ENCODE data around the gene LAMA2.

Gene LAMA2

DNA sequence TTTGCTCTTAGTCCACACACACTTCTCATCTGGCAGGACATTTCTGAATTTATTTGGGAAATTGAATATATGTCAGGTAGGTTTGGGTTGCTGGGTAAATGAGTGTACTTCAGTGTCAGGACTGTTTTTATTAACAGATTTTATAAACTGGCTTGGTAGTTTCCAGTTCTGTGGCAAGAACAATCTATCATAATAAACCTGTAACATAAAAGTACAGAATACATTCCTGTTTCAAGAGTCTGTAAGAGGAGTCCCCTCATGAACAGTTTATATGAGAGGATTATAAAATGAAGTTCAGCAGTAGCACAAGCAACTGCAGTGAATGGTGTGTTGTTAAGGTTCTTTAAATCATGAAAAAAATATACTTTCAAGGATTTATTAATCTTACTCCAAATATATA lies 81.8 kb downstream of the LAMA2 start:
- no peaks in the 10 kb centered on the region for H3K27me3 ChIP-seq (ENCODE audit: control insufficient read depth in 1 of 2, insufficient read depth in 2 of 2, low read length in 2 of 2)
- no peak overlapping the region for H3K9ac ChIP-seq (ENCODE audit: low read length)
- H3K4me3 ChIP-seq (ENCODE audit: low read depth in 1 of 2, low read length in 2 of 2): no peak overlapping the region
- peaks cover 4% of the 10 kb centered on the region for H3K4me1 ChIP-seq (ENCODE audit: insufficient read depth, low read length)
- H3K9me3 ChIP-seq (ENCODE audit: low read length): no peaks in the 10 kb centered on the region
- no peak overlapping the region for H3K27ac ChIP-seq (ENCODE audit: low read depth, low read length)
- no peaks in the 10 kb centered on the region for H3K36me3 ChIP-seq (ENCODE audit: insufficient read depth, low read length)

DNA sequence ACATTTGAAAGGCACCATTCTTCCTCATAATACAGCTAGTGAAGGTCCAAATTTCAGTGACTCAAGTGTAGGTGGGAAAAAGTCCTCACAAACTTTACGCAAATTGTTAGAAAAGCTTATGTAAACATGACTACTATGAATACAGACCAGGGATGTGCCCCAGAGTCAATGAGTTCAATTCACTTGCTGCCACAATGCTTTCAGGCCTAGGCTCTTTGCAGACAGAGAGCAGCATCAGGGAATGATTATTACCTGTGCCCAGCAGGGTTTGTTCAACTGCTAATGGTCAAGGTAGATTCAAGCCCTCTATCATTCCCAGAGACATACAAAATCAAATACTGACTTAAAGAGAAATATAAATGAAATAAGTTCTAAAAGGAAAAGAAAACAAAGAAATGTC lies 84.0 kb downstream of the LAMA2 start:
- H3K27me3 ChIP-seq (ENCODE audit: control insufficient read depth in 1 of 2, insufficient read depth in 2 of 2, low read length in 2 of 2): no peaks in the 10 kb centered on the region
- H3K9me3 ChIP-seq (ENCODE audit: low read length): no peaks in the 10 kb centered on the region
- H3K4me3 ChIP-seq (ENCODE audit: low read depth in 1 of 2, low read length in 2 of 2): no peak overlapping the region
- H3K36me3 ChIP-seq (ENCODE audit: insufficient read depth, low read length): no peaks in the 10 kb centered on the region
- no peak overlapping the region for H3K27ac ChIP-seq (ENCODE audit: low read depth, low read length)
- no peak overlapping the region for H3K9ac ChIP-seq (ENCODE audit: low read length)
- H3K4me1 ChIP-seq (ENCODE audit: insufficient read depth, low read length): peaks cover 4% of the 10 kb centered on the region

DNA sequence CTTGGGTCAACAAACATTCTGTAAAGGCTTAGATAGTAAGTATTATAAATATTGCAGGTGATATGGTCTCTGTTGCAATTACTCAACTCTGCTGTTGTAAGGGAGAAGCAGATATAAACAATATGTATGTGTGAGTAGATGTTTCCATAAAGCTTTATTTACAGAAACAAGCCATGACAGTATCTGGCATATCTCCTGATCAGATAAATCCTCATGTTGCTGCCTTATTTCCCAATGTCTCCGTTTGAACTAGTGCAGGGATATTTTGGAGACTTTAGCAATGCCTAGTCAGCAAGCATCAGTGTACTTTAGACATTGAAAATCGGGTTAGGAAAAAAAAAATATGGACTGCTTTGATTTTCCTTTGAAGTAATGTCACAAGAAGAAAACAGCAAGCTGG lies 96.1 kb downstream of the LAMA2 start:
- no peak overlapping the region for H3K4me3 ChIP-seq (ENCODE audit: low read depth in 1 of 2, low read length in 2 of 2)
- no peaks in the 10 kb centered on the region for H3K27me3 ChIP-seq (ENCODE audit: control insufficient read depth in 1 of 2, insufficient read depth in 2 of 2, low read length in 2 of 2)
- no peak overlapping the region for H3K27ac ChIP-seq (ENCODE audit: low read depth, low read length)
- H3K4me1 ChIP-seq (ENCODE audit: insufficient read depth, low read length): no peaks in the 10 kb centered on the region
- H3K9me3 ChIP-seq (ENCODE audit: low read length): no peaks in the 10 kb centered on the region
- H3K9ac ChIP-seq (ENCODE audit: low read length): no peak overlapping the region
- no peaks in the 10 kb centered on the region for H3K36me3 ChIP-seq (ENCODE audit: insufficient read depth, low read length)

GRCh38 chr6:128981716-128982115 lies 98.8 kb downstream of the LAMA2 start:
- Histone ChIP-seq H3K4me3 (ENCODE audit: low read depth in 1 of 2, low read length in 2 of 2) (no peak overlapping the region), H3K36me3 (ENCODE audit: insufficient read depth, low read length) (no peaks in the 10 kb centered on the region), H3K9me3 (ENCODE audit: low read length) (no peaks in the 10 kb centered on the region), H3K4me1 (ENCODE audit: insufficient read depth, low read length) (no peaks in the 10 kb centered on the region), H3K27ac (ENCODE audit: low read depth, low read length) (no peak overlapping the region), H3K9ac (ENCODE audit: low read length) (no peak overlapping the region), H3K27me3 (ENCODE audit: control insufficient read depth in 1 of 2, insufficient read depth in 2 of 2, low read length in 2 of 2) (no peaks in the 10 kb centered on the region)

DNA sequence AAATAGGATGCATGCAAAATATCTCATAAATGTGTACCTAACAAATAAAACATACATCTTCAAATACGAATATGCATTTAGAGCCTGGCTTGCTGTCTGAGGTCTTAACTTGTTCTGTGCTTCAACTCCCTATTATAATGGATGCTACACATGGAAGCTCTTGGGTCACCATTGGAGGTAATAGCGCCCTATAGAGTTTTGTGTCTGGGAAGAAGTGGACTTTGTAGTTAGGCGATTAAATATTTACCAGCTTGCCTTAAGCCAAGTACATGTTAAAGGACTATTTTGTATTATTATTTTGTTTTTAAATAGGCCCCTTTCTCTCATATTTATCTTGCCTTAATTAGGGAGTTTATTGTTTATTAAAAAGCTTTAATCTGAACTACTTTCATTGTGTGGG lies 107.4 kb downstream of the LAMA2 start:
- Histone ChIP-seq H3K27ac (ENCODE audit: low read depth, low read length) (no peak overlapping the region), H3K9ac (ENCODE audit: low read length) (no peak overlapping the region), H3K27me3 (ENCODE audit: control insufficient read depth in 1 of 2, insufficient read depth in 2 of 2, low read length in 2 of 2) (no peaks in the 10 kb centered on the region), H3K4me3 (ENCODE audit: low read depth in 1 of 2, low read length in 2 of 2) (no peak overlapping the region), H3K9me3 (ENCODE audit: low read length) (no peaks in the 10 kb centered on the region), H3K36me3 (ENCODE audit: insufficient read depth, low read length) (no peaks in the 10 kb centered on the region), H3K4me1 (ENCODE audit: insufficient read depth, low read length) (no peaks in the 10 kb centered on the region)

GRCh38 chr6:128990915-128991314 lies 108.0 kb downstream of the LAMA2 start:
- Histone ChIP-seq H3K9ac (ENCODE audit: low read length) (no peak overlapping the region), H3K36me3 (ENCODE audit: insufficient read depth, low read length) (no peaks in the 10 kb centered on the region), H3K4me1 (ENCODE audit: insufficient read depth, low read length) (no peaks in the 10 kb centered on the region), H3K27me3 (ENCODE audit: control insufficient read depth in 1 of 2, insufficient read depth in 2 of 2, low read length in 2 of 2) (no peaks in the 10 kb centered on the region), H3K9me3 (ENCODE audit: low read length) (no peaks in the 10 kb centered on the region), H3K27ac (ENCODE audit: low read depth, low read length) (no peak overlapping the region), H3K4me3 (ENCODE audit: low read depth in 1 of 2, low read length in 2 of 2) (no peak overlapping the region)

DNA sequence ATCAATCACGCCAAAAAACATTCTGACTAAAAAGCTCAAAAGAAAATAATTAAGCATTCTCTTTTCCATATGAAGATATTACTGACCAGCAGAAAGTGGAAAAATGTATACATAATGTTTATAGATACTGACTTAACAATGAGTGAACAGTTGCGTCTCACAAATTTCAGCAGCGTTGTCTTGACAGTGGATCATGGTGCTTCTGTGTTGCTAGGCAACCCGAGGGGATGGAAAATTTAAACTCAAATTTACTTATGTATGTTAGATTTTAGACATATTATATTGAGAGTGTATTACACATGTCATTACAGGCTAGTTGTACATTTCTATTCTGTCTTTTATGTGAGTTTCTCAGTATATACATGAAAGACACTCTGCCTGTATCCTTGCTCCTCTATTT lies 110.2 kb downstream of the LAMA2 start:
- no peaks in the 10 kb centered on the region for H3K27me3 ChIP-seq (ENCODE audit: control insufficient read depth in 1 of 2, insufficient read depth in 2 of 2, low read length in 2 of 2)
- no peak overlapping the region for H3K27ac ChIP-seq (ENCODE audit: low read depth, low read length)
- H3K9me3 ChIP-seq (ENCODE audit: low read length): no peaks in the 10 kb centered on the region
- no peaks in the 10 kb centered on the region for H3K4me1 ChIP-seq (ENCODE audit: insufficient read depth, low read length)
- no peak overlapping the region for H3K4me3 ChIP-seq (ENCODE audit: low read depth in 1 of 2, low read length in 2 of 2)
- no peaks in the 10 kb centered on the region for H3K36me3 ChIP-seq (ENCODE audit: insufficient read depth, low read length)
- H3K9ac ChIP-seq (ENCODE audit: low read length): no peak overlapping the region

GRCh38 chr6:128997880-128998279 lies 114.9 kb downstream of the LAMA2 start:
- H3K9me3 ChIP-seq (ENCODE audit: low read length): no peaks in the 10 kb centered on the region
- no peaks in the 10 kb centered on the region for H3K4me1 ChIP-seq (ENCODE audit: insufficient read depth, low read length)
- no peaks in the 10 kb centered on the region for H3K27me3 ChIP-seq (ENCODE audit: control insufficient read depth in 1 of 2, insufficient read depth in 2 of 2, low read length in 2 of 2)
- H3K36me3 ChIP-seq (ENCODE audit: insufficient read depth, low read length): no peaks in the 10 kb centered on the region
- no peak overlapping the region for H3K27ac ChIP-seq (ENCODE audit: low read depth, low read length)
- H3K4me3 ChIP-seq (ENCODE audit: low read depth in 1 of 2, low read length in 2 of 2): no peak overlapping the region
- no peak overlapping the region for H3K9ac ChIP-seq (ENCODE audit: low read length)

DNA sequence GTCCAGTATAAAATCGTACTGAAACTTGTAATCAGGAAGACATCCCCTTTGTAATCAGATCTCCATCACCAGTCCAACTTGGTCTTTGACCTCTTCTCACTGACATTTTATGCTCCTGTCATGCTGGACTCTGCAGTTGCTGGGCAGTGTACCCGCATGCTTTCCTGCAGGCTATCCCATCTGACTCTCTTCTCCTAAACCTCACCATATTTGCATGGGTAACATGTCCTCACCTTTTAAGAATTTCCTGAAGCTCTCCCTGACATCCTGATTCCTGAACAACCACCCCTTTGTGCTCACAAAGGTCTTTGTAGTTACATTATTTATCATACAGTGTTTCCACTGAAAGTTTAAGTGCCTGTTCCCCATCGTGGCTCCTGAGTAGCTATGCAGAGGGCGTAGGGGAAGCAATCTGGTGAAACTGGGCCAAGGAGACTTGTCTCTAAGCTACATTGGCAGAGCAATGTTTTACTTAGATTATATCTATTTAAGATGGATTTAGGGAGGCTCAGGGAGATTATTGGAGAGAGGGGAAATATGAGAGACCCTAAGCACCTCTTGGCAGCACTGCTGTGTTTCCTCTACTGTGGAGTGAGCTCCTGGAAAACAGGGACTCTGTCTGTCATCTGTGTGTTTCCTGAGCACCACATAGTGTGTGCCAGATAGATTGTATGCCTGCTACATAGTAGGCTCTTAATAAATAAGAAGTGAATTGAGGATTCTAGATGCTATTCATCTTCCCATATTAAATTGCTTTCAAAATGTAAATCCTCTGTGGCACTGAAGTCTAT lies 124.0 kb downstream of the LAMA2 start:
- Histone ChIP-seq H3K4me3 (ENCODE audit: low read depth in 1 of 2, low read length in 2 of 2) (no peak overlapping the region), H3K36me3 (ENCODE audit: insufficient read depth, low read length) (no peaks in the 10 kb centered on the region), H3K27me3 (ENCODE audit: control insufficient read depth in 1 of 2, insufficient read depth in 2 of 2, low read length in 2 of 2) (no peaks in the 10 kb centered on the region), H3K9me3 (ENCODE audit: low read length) (no peaks in the 10 kb centered on the region), H3K4me1 (ENCODE audit: insufficient read depth, low read length) (no peaks in the 10 kb centered on the region), H3K27ac (ENCODE audit: low read depth, low read length) (no peak overlapping the region), H3K9ac (ENCODE audit: low read length) (no peak overlapping the region)

DNA sequence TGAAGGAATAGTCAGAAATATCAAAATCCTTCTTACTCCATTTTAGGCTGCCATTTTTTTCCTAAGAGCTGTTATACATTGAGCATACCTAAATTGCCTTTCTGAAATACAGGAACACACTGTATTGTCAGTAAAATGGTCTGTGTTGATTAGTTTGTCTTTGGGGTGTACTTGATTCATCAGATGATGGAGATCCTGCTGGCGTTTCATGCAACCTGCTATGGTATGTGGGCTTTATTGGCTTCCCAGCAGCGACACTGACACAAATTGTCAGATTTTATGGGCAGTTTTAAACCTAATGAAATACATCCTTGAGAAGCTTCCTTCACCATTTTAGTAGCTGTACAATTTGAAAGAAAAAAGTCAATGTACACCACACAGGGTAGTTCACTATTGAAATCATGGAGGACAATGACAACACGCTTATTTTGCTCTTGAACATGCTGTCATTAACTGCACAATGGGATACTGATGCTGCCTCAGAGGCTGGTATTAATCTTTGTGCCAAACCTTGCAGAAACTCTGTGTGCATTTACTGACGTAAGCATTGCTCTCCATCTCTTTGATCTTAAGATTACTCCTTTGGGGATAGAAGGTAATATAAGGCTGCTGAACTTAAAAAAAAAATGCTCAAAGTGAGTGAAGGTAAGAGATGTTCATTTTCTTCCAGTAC lies 124.9 kb downstream of the LAMA2 start:
- Histone ChIP-seq H3K4me3 (ENCODE audit: low read depth in 1 of 2, low read length in 2 of 2) (no peak overlapping the region), H3K9ac (ENCODE audit: low read length) (no peak overlapping the region), H3K36me3 (ENCODE audit: insufficient read depth, low read length) (no peaks in the 10 kb centered on the region), H3K27ac (ENCODE audit: low read depth, low read length) (no peak overlapping the region), H3K9me3 (ENCODE audit: low read length) (no peaks in the 10 kb centered on the region), H3K27me3 (ENCODE audit: control insufficient read depth in 1 of 2, insufficient read depth in 2 of 2, low read length in 2 of 2) (no peaks in the 10 kb centered on the region), H3K4me1 (ENCODE audit: insufficient read depth, low read length) (no peaks in the 10 kb centered on the region)

DNA sequence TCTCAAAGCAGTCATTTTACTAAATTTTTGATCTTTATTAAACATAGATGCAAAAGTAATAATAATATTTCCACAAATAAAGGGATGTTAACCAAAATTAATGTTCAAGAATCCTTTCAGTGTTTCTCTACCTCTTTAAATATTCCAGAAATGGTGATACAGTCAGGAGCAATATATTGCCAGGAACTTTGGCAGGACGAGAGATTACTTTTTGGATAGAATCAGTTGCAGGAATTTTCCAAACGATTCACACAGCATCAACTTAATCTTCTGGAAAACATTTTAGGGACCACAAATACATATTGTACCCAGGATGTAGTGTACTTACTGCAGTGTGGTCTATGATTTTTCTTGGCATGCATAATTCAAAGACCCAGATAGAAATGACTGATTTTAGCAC lies 125.7 kb downstream of the LAMA2 start:
- no peak overlapping the region for H3K27ac ChIP-seq (ENCODE audit: low read depth, low read length)
- no peaks in the 10 kb centered on the region for H3K36me3 ChIP-seq (ENCODE audit: insufficient read depth, low read length)
- no peak overlapping the region for H3K4me3 ChIP-seq (ENCODE audit: low read depth in 1 of 2, low read length in 2 of 2)
- H3K9me3 ChIP-seq (ENCODE audit: low read length): no peaks in the 10 kb centered on the region
- no peak overlapping the region for H3K9ac ChIP-seq (ENCODE audit: low read length)
- H3K4me1 ChIP-seq (ENCODE audit: insufficient read depth, low read length): no peaks in the 10 kb centered on the region
- no peaks in the 10 kb centered on the region for H3K27me3 ChIP-seq (ENCODE audit: control insufficient read depth in 1 of 2, insufficient read depth in 2 of 2, low read length in 2 of 2)

DNA sequence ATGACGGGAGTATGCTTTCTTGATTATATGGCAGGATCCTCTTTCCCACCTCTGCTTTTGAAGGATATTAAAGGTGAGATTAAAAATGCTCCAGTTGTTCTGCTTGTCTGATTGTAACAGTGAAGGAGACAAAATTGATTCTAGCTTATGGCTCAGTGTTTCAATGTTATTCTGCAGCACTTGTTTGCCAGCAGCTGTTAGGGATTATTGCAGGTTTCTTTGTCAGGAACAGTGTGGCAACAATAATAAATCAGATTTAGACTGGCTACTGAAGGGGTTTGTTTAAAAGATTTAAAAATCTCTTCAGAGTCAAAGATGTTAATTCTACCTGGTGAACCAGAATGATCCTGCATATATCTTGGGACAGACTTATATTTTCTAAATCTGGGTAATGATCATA lies 126.9 kb downstream of the LAMA2 start:
- Histone ChIP-seq H3K9me3 (ENCODE audit: low read length) (no peaks in the 10 kb centered on the region), H3K4me3 (ENCODE audit: low read depth in 1 of 2, low read length in 2 of 2) (no peak overlapping the region), H3K36me3 (ENCODE audit: insufficient read depth, low read length) (no peaks in the 10 kb centered on the region), H3K27me3 (ENCODE audit: control insufficient read depth in 1 of 2, insufficient read depth in 2 of 2, low read length in 2 of 2) (no peaks in the 10 kb centered on the region), H3K27ac (ENCODE audit: low read depth, low read length) (no peak overlapping the region), H3K4me1 (ENCODE audit: insufficient read depth, low read length) (no peaks in the 10 kb centered on the region), H3K9ac (ENCODE audit: low read length) (no peak overlapping the region)

Data from muscle layer of colon (tissue), 2 donors.